Glomerular endothelial cell (primary cell): Measurements from ENCODE around the gene GPR137B. TPM values are rescaled to one million over a fixed set of nuclear protein-coding genes. Genes with fewer than 3 reads are reported as not detected.
"Not testable (repeated sequence)": the region's sequence is repeated elsewhere in the genome, so short reads cannot be mapped to it uniquely, and the experiment has no call there.

Source experiments
- DNase-seq: peaks from one replicate; pipeline ENCODE4 v3.0.0-alpha.2; 2011; ENCODE audit warnings: low read depth, low spot score; ENCODE audit errors: extremely low read depth
- total RNA-seq: library from RNA; depleted of rRNA; stranded (reverse); fragments of >200 nt; gene quantifications from 2 replicates; pipeline ENCODE4 v1.2.3, GENCODE V29; 2015

GPR137B gene, protein sequence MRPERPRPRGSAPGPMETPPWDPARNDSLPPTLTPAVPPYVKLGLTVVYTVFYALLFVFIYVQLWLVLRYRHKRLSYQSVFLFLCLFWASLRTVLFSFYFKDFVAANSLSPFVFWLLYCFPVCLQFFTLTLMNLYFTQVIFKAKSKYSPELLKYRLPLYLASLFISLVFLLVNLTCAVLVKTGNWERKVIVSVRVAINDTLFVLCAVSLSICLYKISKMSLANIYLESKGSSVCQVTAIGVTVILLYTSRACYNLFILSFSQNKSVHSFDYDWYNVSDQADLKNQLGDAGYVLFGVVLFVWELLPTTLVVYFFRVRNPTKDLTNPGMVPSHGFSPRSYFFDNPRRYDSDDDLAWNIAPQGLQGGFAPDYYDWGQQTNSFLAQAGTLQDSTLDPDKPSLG
- total RNA-seq: 17.1 and 23.5 TPM in 2 replicates

- DNase-seq: no peak
Measured at GRCh38 chr1:236142253-236143103, at the start of gene GPR137B. TSS of gene GPR137B (plus strand) at chr1:236142539. CDS start at chr1:236142623, 84 bp downstream.

DNA sequence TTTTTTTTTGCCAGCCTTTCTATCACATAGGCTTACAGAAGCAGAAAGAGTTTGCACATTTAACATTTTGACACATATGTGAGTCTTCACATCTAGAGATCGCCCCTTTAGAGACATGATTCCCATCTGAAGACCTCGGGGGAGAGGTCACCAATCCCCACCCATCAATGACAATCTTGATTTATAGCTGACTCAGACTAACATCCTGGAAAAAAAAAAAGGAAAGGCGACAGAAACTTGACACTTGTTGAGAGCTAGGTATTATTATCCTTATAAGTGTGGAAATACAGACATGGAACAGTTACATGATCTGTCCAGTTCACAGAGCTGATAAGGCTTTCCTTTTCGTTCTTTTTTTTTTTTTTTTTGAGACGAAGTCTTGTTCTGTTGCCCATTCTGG is 49.4 kb upstream of the GPR137B start:
- DNase-seq: no peak

GRCh38 chr1:236095705-236096520 is 46.4 kb upstream of the GPR137B start:
- no peak for DNase-seq

GRCh38 chr1:236096660-236097482 is 45.5 kb upstream of the GPR137B start:
- DNase-seq: not testable (repeated sequence)

DNA sequence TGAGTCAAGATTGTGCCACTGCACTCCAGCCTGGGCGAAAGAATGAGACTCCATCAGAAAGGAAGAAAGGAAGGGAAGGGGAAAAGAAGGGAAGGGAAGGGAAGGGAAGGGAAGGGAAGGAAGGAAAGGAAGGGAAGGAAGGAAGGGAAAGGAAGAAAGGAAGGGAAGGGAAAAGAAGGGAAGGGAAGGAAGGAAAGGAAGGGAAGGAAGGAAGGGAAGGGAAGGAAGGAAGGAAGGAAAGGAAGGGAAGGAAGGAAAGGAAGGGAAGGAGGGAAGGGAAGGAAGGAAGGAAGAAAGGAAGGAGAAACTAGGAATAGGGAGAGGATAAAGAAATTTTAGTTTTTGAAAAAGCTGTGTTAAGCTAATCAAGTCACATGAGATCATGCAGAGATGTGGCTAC is 44.1 kb upstream of the GPR137B start:
- DNase-seq: no peak

- no peak for DNase-seq
Measured at GRCh38 chr1:236099355-236099974, 42.9 kb upstream of the GPR137B start.

DNA sequence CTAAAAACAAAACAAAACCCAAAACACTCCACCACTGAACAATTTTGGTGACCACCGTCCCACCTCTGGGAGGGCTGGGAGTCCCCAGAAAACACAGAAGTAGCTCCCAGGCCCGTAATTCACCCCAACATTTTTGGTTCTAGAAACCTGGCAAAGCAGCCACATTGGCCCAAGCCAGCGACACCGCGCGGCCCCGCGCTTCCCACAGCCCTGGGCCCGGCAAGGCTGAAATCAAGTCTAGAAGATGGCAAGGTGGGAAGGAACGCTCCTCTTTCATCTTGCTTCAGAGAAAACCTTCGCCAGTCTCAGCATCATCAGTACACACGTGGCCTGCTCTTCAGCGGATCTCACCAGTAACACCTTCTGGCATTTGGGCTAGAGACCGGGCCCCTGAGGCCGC is 41.5 kb upstream of the GPR137B start:
- DNase-seq: no peak

- DNase-seq: no peak
Measured at GRCh38 chr1:236101233-236102200, 40.8 kb upstream of the GPR137B start.

DNA sequence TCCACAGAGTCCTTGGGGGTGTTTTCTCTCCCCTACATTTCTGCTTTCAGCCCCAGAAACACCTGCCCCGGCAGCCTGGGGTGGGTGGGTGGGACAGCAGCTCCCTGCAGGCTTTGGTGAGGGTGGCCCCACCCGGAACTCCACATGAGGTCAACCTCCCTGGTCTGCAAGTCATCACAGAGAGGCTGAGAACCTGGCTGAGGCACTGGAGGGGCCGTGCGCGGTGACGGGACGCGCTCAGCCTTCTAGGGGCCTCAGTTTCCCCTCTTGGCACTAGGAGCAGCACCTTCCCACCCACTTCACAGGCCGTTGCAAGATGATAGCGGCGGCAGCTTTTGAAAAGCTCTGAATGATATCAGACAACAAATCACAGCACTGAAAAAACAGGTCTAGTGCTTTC is 39.7 kb upstream of the GPR137B start:
- DNase-seq: no peak

- no peak for DNase-seq
Measured at GRCh38 chr1:236103059-236103458, 39.3 kb upstream of the GPR137B start.

DNA sequence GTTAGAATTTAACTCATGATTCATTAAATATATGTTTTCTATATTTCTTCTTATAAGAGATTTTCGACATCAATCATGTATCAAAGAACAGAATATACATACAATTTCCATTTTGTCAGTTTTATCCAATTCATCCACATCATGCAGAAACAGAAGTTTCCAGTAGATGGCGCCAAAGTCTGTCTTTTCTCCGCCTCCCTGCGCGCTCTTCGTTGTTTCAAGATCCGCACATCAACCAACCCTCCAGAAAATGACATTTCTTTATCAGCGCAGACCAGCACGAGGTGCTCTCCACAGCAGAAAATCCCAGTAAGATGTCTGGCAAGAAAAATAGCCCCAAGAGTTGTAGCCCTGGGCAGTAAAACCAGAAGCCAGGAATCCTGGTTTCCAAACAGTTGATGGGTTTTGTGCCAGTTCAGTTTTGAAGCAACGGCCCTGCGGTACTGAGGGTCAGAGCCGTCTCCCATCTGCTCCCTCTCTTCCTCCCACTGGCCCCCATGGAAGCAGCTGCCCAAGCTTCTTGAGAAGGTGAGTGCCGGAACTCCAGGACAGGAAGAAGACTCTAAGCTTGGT is 38.6 kb upstream of the GPR137B start:
- DNase-seq: peak; percentile 34

GRCh38 chr1:236107121-236107907 is 35.0 kb upstream of the GPR137B start:
- DNase-seq: no peak

DNA sequence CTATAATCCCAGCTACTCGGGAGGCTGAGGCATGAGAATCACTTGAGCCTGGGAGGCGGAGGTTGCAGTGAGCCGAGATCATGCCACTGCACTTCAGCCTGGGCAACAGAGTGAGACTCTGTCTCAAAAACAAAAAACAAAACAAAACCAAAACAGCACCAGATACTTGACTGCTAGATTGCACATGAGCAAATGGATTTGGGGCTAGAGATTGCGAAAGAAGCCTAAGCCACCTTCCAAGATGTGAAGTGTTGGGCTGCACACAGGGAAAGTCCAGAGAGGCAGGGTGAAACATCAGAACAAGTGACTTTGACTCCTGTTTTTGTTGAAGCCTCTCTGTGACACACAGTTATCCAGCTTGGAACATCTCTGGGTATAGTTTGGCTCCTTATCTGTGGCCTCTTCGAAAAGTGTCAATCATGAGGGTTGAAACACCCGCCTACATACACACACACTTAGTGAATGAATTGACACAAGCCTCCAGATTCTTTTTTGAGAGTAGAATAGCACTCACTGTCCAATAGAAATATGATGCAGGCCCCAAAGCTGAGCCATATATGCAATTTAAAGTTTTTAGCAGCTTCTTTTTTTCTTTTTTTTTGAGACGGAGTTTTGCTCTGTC is 34.2 kb upstream of the GPR137B start:
- DNase-seq: no peak

GRCh38 chr1:236110137-236110536 is 32.2 kb upstream of the GPR137B start:
- no peak for DNase-seq

DNA sequence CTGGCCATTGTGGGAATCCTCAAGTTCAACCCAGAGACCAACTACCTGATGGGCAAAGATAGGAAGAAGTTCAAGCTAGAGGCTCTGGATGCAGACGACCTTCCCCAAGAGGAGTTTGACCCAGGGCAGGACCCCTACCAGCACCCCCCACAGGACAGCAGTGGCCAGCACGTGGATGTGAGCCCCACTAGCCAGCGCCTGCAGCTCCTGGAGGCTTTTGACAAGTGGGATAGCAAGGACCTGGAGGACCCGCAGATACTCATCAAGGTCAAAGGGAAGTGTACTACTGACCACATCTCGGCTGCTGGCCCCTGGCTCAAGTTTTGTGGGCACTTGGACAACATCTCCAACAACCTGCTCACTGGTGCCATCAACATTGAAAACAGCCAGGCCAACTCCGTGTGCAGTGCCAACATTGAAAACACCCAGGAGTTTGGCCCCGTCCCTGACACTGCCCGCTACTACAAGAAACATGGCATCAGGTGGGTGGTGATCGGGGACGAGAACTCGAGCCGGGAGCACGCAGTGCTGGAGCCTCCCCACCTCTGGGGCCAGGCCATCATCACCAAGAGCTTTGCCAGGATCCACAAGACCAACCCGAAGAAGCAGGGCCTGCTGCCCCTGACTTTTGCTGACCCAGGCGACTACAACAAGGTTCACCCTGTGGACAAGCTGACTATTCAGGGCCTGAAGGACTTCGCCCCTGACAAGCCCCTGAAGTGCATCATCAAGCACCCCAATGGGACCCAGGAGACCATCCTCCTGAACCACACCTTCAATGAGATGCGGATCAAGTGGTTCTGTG is 30.6 kb upstream of the GPR137B start:
- DNase-seq: no peak

DNA sequence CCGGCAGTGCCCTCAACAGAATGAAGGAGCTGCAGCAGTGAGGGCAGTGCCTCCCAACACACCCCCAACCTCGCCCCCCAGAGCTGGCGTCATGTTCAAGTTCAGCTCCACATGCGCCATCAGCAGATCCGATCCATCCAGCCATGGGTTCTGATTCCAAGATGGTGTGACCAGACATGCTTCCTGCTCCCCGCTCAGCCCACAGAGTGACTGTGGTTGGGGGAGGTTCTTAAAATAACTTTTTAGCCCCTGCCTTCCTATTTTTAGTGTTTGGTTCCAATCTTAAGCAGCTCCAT is 30.1 kb upstream of the GPR137B start:
- no peak for DNase-seq
